ENCODE results near the gene RAB5B.

- TF ChIP-seq CTCF (IDR thresholded peaks at IDR 0.05; ENCODE audit: low read length) (no peak), EZH2 (optimal IDR thresholded peaks at IDR 0.05; ENCODE audit: low read depth, low read length) (no peak), EZH2phosphoT487 (IDR thresholded peaks at IDR 0.05; ENCODE audit: low read length) (no peak)
Observed at GRCh38 chr12:56013482-56013881, 39.6 kb downstream of the RAB5B start.
